Fibroblast of upper back skin (primary cell): ENCODE results near the gene FZD8.

Source experiments
- DNase-seq: peaks from one replicate; pipeline ENCODE4 v3.0.0-alpha.2; 2013

Gene FZD8

GRCh38 chr10:35640951-35641675 lies 983 bp downstream of the FZD8 start:
- peak; percentile 78 for DNase-seq

GRCh38 chr10:35640474-35640873 lies 1.6 kb downstream of the FZD8 start:
- peak; percentile 55 for DNase-seq

- peak; percentile 27 for DNase-seq
Observed at GRCh38 chr10:35639728-35640401, 2.2 kb downstream of the FZD8 start.

GRCh38 chr10:35639021-35639727 lies 2.9 kb downstream of the FZD8 start:
- DNase-seq = no peak

- no peak for DNase-seq
Observed at GRCh38 chr10:35638101-35638500, 4.0 kb downstream of the FZD8 start.

- DNase-seq = no peak
Observed at GRCh38 chr10:35637462-35637861, 4.6 kb downstream of the FZD8 start.

- no peak for DNase-seq
Observed at GRCh38 chr10:35636956-35637355, 5.1 kb downstream of the FZD8 start.

GRCh38 chr10:35635576-35635975 lies 6.5 kb downstream of the FZD8 start:
- DNase-seq = peak; percentile 74

- no peak for DNase-seq
Observed at GRCh38 chr10:35633006-35633980, 8.8 kb downstream of the FZD8 start.

- DNase-seq = no peak
Observed at GRCh38 chr10:35632027-35632426, 10.1 kb downstream of the FZD8 start.

- no peak for DNase-seq
Observed at GRCh38 chr10:35631404-35631803, 10.7 kb downstream of the FZD8 start.

- DNase-seq = peak; percentile 60
Observed at GRCh38 chr10:35626971-35627507, 15.1 kb downstream of the FZD8 start.

- no peak for DNase-seq
Observed at GRCh38 chr10:35614312-35614711, 27.8 kb downstream of the FZD8 start.

GRCh38 chr10:35613597-35614226 lies 28.4 kb downstream of the FZD8 start:
- DNase-seq = peak; percentile 35

- DNase-seq = no peak
Observed at GRCh38 chr10:35613107-35613440, 29.0 kb downstream of the FZD8 start.

GRCh38 chr10:35612385-35613106 lies 29.6 kb downstream of the FZD8 start:
- no peak for DNase-seq

GRCh38 chr10:35611750-35612149 lies 30.3 kb downstream of the FZD8 start:
- no peak for DNase-seq

GRCh38 chr10:35608328-35608672 lies 33.8 kb downstream of the FZD8 start:
- no peak for DNase-seq

GRCh38 chr10:35607475-35608327 lies 34.4 kb downstream of the FZD8 start:
- peak; percentile 17 for DNase-seq

GRCh38 chr10:35606430-35606829 lies 35.7 kb downstream of the FZD8 start:
- no peak for DNase-seq
